Retinal pigment epithelial cell (primary cell): Measurements from ENCODE around the gene CEP135.

Source experiments
- DNase-seq: peaks from one replicate; pipeline ENCODE4 v3.0.0-alpha.2; 2010; ENCODE audit warnings: low read depth
- H3K4me3 ChIP-seq: 2 replicates; pipeline ENCODE4 v1.5.1; 2011; ENCODE audit warnings: mild to moderate bottlenecking, low read length, control low read depth, moderate library complexity
- CTCF ChIP-seq: conservative IDR thresholded peaks from 2 replicates; pipeline ENCODE4 v1.5.1; 2011; ENCODE audit warnings: low read depth, low read length, control low read depth, inconsistent platforms

Gene CEP135

DNA sequence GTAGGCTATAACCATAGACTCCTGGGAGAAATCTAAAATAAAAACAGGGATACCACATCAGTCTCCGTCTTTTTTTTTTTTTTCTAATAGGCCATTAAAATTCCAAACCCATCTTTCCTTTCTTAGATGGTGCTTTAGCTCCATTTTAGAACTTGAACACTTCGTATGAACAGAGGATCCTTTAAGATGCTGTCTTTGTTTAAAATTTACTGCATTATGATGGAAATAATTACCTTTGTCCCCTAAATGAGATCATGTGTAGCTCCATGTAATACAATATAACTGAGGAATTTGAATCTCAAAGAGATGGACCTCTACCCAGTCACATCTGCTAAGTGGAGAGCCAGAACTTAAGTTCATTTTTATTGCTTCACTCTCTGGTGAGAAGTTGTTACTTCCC, 47.9 kb downstream of the CEP135 start:
- H3K4me3 ChIP-seq = no peak overlapping the region
- no peak for DNase-seq
- TF ChIP-seq CTCF = no peak

- TF ChIP-seq CTCF = no peak
Measured at GRCh38 chr4:56003606-56004005, 54.9 kb downstream of the CEP135 start.

DNA sequence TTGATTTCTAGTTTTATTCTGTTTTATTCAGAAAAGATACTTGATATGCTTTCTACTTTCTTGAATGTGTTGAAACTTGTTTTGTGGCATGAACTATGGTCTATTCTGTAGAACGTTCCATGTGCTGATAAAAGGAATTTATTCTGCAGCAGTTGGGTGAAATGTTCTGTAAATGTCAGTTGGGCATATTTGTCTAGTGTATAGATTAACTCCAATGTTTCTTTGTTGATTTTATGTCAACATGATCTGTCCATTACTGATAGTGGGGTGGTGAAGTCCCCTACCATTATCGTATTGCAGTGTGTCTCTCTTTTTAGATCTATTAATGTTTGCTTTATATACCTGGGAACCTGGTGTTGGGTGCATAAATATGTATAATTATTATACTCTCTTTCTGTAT, 55.5 kb downstream of the CEP135 start:
- no peak overlapping the region for H3K4me3 ChIP-seq
- no peak for TF ChIP-seq CTCF

More at GRCh38 chr4:56003606-56004005, 54.9 kb downstream of the CEP135 start:
- no peak overlapping the region for H3K4me3 ChIP-seq
- DNase-seq = no peak

GRCh38 chr4:56007154-56007553, 58.4 kb downstream of the CEP135 start:
- no peak for TF ChIP-seq CTCF
- DNase-seq = no peak
- H3K4me3 ChIP-seq = no peak overlapping the region

More for the DNA sequence above, 55.5 kb downstream of the CEP135 start:
- no peak for DNase-seq

GRCh38 chr4:56008206-56008605, 59.5 kb downstream of the CEP135 start:
- no peak for DNase-seq
- no peak for TF ChIP-seq CTCF
- H3K4me3 ChIP-seq = no peak overlapping the region

- TF ChIP-seq CTCF = no peak
- no peak for DNase-seq
- no peak overlapping the region for H3K4me3 ChIP-seq
Measured at GRCh38 chr4:56026596-56026995, 77.9 kb downstream of the CEP135 start.

GRCh38 chr4:56028165-56028564, 79.4 kb downstream of the CEP135 start:
- no peak for DNase-seq
- no peak for TF ChIP-seq CTCF
- no peak overlapping the region for H3K4me3 ChIP-seq
